ENCODE measurements around the gene PHOX2A. TPM values are rescaled to one million over a fixed set of nuclear protein-coding genes. Genes with fewer than 3 reads are reported as not detected.

The PHOX2A gene
- polyA plus RNA-seq, 3 donors, result not detected

- Histone ChIP-seq H3K4me3 (replicated peaks in 1 of 3; ENCODE audit: low read depth in 2 of 3, low read length in 3 of 3) (no peak overlapping the region), H3K79me2 (ENCODE audit: insufficient read depth, low read length) (no peaks in the 10 kb centered on the region), H3K9me3 (replicated peaks in 1 of 2; ENCODE audit: control insufficient read depth in 1 of 2, insufficient read depth in 1 of 2, low read length in 2 of 2) (no peaks in the 10 kb centered on the region), H3K4me2 (replicated peaks; ENCODE audit: extremely low read depth, low read length, poor library complexity, severe bottlenecking) (no peak overlapping the region), H4K20me1 (ENCODE audit: insufficient read depth, low read length) (no peaks in the 10 kb centered on the region), H3K27ac (ENCODE audit: low read depth in 1 of 2, low read length in 2 of 2) (no peak overlapping the region), H3K4me1 (ENCODE audit: control insufficient read depth in 1 of 2, insufficient read depth in 2 of 2, low read length in 2 of 2) (peaks cover 8 to 12% of the 10 kb centered on the region in 2 donors), H2AFZ (ENCODE audit: insufficient read depth, low read depth, low read length, poor library complexity, severe bottlenecking) (no peak overlapping the region), H3K36me3 (replicated peaks in 1 of 2; ENCODE audit: control insufficient read depth in 1 of 2, insufficient read depth in 2 of 2, low read length in 2 of 2) (no peaks in the 10 kb centered on the region), H3K9ac (ENCODE audit: insufficient read depth, low read length, poor library complexity, severe bottlenecking) (no peak overlapping the region), H3K27me3 (ENCODE audit: control insufficient read depth in 2 of 2, insufficient read depth in 2 of 2, low read length in 2 of 2) (no peaks in the 10 kb centered on the region)
- H3K4me1 Mint-ChIP-seq, result peaks cover 8% of the 10 kb centered on the region
- no peaks in the 10 kb centered on the region for H3K36me3 Mint-ChIP-seq
- no peak for DNase-seq
- peak overlapping the region in 1 of 7 donors; percentile 52 for H3K27ac Mint-ChIP-seq
- peaks cover 0 to 2% (median 0%) of the 10 kb centered on the region in 7 donors for H3K9me3 Mint-ChIP-seq
- H3K4me3 Mint-ChIP-seq, result peak overlapping the region in 1 of 2 donors; percentile 16
- TF ChIP-seq CTCF (IDR thresholded peaks at IDR 0.05), result no peak
- peaks cover 0 to 6% (median 0%) of the 10 kb centered on the region in 3 donors for H3K27me3 Mint-ChIP-seq (ENCODE audit: low read depth in 3 of 3)
- 100% methylated on average over 7 of the region's 12 CpGs for WGBS (ENCODE audit: insufficient coverage)
- intact Hi-C loops (cut with micrococcal nuclease), result no loop called here
Observed at GRCh38 chr11:72195518-72196270, 48.3 kb downstream of the PHOX2A start.

- H3K36me3 Mint-ChIP-seq, result no peaks in the 10 kb centered on the region
- peaks cover 0 to 2% (median 0%) of the 10 kb centered on the region in 7 donors for H3K9me3 Mint-ChIP-seq
Observed at GRCh38 chr11:72191961-72192381, 52.0 kb downstream of the PHOX2A start, which contains the start of gene FOLR1. TSS of gene FOLR1 (plus strand) at chr11:72192140. CDS start at chr11:72192174, 34 bp downstream.

More at GRCh38 chr11:72191961-72192381, 52.0 kb downstream of the PHOX2A start, which contains the start of gene FOLR1:
- Mint-ChIP-seq H3K27ac (no peak within 1 kb of the TSS), H3K4me3 (no peak within 1 kb of the TSS), H3K4me1 (no peaks in the 10 kb centered on the region), H3K27me3 (ENCODE audit: low read depth in 3 of 3) (peaks cover 0 to 6% (median 3%) of the 10 kb centered on the region in 3 donors)
- H3K9me3 ChIP-seq (replicated peaks in 1 of 2; ENCODE audit: control insufficient read depth in 1 of 2, insufficient read depth in 1 of 2, low read length in 2 of 2), result no peaks in the 10 kb centered on the region
- no peak for TF ChIP-seq CTCF (IDR thresholded peaks at IDR 0.05)
- intact Hi-C loops (cut with micrococcal nuclease), result no loop called here
- no peak within 1 kb of the TSS for H3K9ac ChIP-seq (ENCODE audit: insufficient read depth, low read length, poor library complexity, severe bottlenecking)
- no peaks in the 10 kb centered on the region for H3K27me3 ChIP-seq (ENCODE audit: control insufficient read depth in 2 of 2, insufficient read depth in 2 of 2, low read length in 2 of 2)
- no peaks in the 10 kb centered on the region for H3K36me3 ChIP-seq (replicated peaks in 1 of 2; ENCODE audit: control insufficient read depth in 1 of 2, insufficient read depth in 2 of 2, low read length in 2 of 2)
- no peak for DNase-seq
- no peaks in the 10 kb centered on the region for H4K20me1 ChIP-seq (ENCODE audit: insufficient read depth, low read length)
- H3K79me2 ChIP-seq (ENCODE audit: insufficient read depth, low read length), result no peaks in the 10 kb centered on the region
- no peak within 1 kb of the TSS for H2AFZ ChIP-seq (ENCODE audit: insufficient read depth, low read depth, low read length, poor library complexity, severe bottlenecking)
- no peak within 1 kb of the TSS for H3K4me2 ChIP-seq (replicated peaks; ENCODE audit: extremely low read depth, low read length, poor library complexity, severe bottlenecking)
- 92% methylated on average over 3 of the region's 5 CpGs for WGBS (ENCODE audit: insufficient coverage)
- no peak within 1 kb of the TSS for H3K27ac ChIP-seq (ENCODE audit: low read depth in 1 of 2, low read length in 2 of 2)
- no peaks in the 10 kb centered on the region for H3K4me1 ChIP-seq (ENCODE audit: control insufficient read depth in 1 of 2, insufficient read depth in 2 of 2, low read length in 2 of 2)
- no peak within 1 kb of the TSS for H3K4me3 ChIP-seq (replicated peaks in 1 of 3; ENCODE audit: low read depth in 2 of 3, low read length in 3 of 3)
